Progenitor cell of endocrine pancreas (in vitro differentiated cells): Measurements from ENCODE around the gene NUDT14. TPM values are rescaled to one million over a fixed set of nuclear protein-coding genes. Genes with fewer than 3 reads are reported as not detected.

Experiments used
- DNase-seq: peaks from one replicate; pipeline ENCODE4 v3.0.0; 2021; ENCODE audit warnings: low spot score; ENCODE audit not compliant: unreplicated experiment
- H3K27ac Mint-ChIP-seq: 2 replicates; pipeline ENCODE4 v1.8.0; 2021; ENCODE audit warnings: mild to moderate bottlenecking, moderate library complexity, mixed read lengths
- H3K27me3 Mint-ChIP-seq: 2 replicates; pipeline ENCODE4 v1.8.0; 2021; ENCODE audit warnings: mixed read lengths
- H3K36me3 Mint-ChIP-seq: 2 replicates; pipeline ENCODE4 v1.8.0; 2022; ENCODE audit warnings: mixed read lengths; ENCODE audit not compliant: insufficient read depth
- H3K4me1 Mint-ChIP-seq: 2 replicates; pipeline ENCODE4 v1.8.0; 2021; ENCODE audit warnings: low read depth, mixed read lengths
- H3K4me3 Mint-ChIP-seq: 2 replicates; pipeline ENCODE4 v1.8.0; 2021; ENCODE audit warnings: low read depth, mild to moderate bottlenecking, moderate library complexity, mixed read lengths
- H3K9me3 Mint-ChIP-seq: 2 replicates; pipeline ENCODE4 v1.8.0; 2021; ENCODE audit warnings: low read depth, mixed read lengths
- total RNA-seq: library from RNA; stranded (reverse); gene quantifications from 2 replicates; pipeline ENCODE4 v1.2.1, GENCODE V29; 2021
- TF ChIP-seq, protein P1 (sequence below): fragments of 200-600 bp; sonication (generic); IDR thresholded peaks from one replicate; pipeline ENCODE4 v1.5.0; 2021; ENCODE audit warnings: antibody characterized with exemption, mild to moderate bottlenecking; ENCODE audit not compliant: unreplicated experiment

The NUDT14 gene
- total RNA-seq, 1 donor from 2014 or later: 66.6 TPM

DNA sequence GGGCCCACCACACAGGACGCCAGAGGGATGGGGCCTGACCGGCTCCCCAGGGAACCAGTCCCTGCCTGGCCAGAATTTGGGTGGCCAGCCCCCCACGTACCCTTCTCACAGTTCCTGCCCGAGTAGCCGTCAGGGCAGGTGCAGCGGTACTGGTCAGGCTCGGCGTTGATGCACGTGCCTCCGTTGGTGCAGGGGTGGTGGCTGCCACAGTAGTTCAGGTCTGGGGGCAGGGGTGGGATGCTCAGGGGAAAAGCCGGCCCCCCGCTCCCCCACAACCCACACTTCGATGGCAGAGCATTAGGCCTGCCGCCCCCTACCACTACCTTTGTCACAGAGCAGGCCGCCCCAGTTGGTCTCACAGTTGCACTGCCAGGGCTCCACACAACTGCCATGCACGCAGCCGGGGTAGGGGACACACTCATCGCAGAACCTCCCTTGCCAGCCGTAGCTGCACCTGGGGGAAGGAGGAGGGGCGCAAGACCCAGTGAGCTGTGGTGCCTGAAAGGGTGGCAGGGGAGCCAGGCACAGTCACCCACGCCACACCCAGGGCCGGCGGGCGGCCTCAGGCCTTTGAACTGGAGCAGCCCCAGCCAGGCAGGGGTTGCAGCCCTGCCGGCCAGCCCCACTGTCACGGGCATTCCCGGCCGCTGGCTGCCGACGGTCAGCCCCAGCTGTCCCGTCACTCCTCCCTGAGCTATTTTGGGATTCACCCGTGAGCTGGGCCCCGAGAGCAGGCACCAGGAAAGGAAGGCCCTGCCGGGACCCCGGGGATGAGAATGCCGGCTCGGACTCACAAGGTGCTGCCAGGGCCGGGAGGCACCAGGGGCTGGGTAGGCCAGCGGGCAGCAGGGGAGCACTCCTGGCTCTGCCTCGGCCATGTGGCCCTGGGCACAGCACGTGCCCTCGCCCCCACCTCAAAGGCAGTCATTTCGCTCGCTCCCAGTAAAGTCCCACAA lies 29.0 kb downstream of the NUDT14 start:
- no peaks in the 10 kb centered on the region for H3K36me3 Mint-ChIP-seq
- TF ChIP-seq, protein P1, sequence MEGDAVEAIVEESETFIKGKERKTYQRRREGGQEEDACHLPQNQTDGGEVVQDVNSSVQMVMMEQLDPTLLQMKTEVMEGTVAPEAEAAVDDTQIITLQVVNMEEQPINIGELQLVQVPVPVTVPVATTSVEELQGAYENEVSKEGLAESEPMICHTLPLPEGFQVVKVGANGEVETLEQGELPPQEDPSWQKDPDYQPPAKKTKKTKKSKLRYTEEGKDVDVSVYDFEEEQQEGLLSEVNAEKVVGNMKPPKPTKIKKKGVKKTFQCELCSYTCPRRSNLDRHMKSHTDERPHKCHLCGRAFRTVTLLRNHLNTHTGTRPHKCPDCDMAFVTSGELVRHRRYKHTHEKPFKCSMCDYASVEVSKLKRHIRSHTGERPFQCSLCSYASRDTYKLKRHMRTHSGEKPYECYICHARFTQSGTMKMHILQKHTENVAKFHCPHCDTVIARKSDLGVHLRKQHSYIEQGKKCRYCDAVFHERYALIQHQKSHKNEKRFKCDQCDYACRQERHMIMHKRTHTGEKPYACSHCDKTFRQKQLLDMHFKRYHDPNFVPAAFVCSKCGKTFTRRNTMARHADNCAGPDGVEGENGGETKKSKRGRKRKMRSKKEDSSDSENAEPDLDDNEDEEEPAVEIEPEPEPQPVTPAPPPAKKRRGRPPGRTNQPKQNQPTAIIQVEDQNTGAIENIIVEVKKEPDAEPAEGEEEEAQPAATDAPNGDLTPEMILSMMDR: no peak
- no peak overlapping the region for H3K27ac Mint-ChIP-seq
- DNase-seq: no peak
- no peaks in the 10 kb centered on the region for H3K27me3 Mint-ChIP-seq
- H3K4me3 Mint-ChIP-seq: no peak overlapping the region
- no peaks in the 10 kb centered on the region for H3K9me3 Mint-ChIP-seq
- H3K4me1 Mint-ChIP-seq: no peaks in the 10 kb centered on the region

DNA sequence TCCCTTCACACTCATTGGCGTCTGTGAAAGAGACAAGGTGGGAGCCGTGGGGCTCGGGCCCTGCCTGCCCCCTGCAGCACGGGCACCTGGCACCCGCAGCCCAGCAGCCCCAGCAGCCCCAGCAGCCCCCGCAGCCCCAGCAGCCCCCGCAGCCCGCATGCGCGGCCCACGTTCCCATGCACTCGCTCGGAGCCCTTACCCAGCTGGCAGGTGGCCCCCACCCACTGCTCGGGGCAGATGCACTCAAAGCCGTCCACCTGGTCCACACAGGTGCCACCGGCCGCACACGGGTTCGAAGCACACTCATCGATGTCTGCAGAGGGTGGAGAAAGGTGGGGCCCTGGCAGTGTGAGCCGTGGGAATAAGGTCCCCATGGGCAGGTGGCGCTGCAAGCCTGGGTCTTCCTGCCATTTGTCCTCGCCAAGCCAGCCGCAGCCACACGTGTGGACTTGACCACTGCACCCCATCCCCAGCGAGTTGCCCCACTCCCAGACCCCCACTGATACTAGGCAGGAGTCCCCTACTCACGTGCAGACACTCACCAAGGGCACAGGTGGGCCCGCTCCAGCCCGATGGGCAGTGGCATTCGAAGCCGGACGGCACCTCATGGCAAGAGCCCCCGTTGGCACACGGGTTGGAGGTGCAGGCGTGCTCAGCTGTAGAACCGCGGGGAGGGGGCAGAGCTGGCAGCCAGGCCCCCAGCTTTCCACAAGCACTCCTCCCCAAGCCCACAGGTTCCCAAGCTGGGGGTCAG lies 29.9 kb downstream of the NUDT14 start:
- no peak overlapping the region for H3K27ac Mint-ChIP-seq
- no peaks in the 10 kb centered on the region for H3K27me3 Mint-ChIP-seq
- TF ChIP-seq, protein P1: no peak
- H3K36me3 Mint-ChIP-seq: no peaks in the 10 kb centered on the region
- no peaks in the 10 kb centered on the region for H3K4me1 Mint-ChIP-seq
- no peak for DNase-seq
- H3K4me3 Mint-ChIP-seq: no peak overlapping the region
- no peaks in the 10 kb centered on the region for H3K9me3 Mint-ChIP-seq

DNA sequence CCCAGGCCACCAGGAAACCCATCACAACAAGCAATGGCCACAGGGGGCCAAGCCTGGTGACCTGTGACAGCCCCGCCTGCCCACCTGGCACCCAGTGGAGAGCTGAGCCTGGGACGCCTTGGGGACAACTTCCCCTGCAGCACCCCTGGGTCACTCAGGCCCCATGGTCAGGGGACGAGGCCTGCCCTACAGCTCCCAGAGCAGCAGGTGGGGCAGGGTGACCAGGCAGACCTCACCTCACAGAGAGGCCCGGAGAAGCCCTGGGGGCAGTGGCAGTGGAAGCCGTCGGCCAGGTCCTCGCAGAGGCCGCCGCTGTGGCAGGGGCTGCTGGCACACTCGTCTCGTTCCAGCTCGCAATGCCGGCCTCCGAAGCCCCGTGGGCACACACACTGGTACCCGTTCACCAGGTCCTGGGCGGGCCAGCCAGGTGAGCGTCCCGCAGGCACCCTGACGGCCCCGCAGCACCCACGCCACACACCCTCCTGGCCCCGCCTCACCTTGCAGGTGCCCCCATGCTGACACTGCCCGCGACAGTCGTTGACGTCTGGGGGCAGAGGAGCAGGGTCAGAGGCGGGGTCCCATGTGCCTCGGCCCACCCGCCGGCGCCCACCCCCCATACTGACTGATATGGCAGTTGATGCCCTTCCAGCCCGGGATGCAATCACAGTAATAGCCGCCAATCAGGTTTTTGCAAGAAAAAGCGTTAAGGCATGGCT lies 30.6 kb downstream of the NUDT14 start:
- H3K4me1 Mint-ChIP-seq: no peaks in the 10 kb centered on the region
- TF ChIP-seq, protein P1: no peak
- H3K9me3 Mint-ChIP-seq: no peaks in the 10 kb centered on the region
- H3K4me3 Mint-ChIP-seq: no peak overlapping the region
- no peaks in the 10 kb centered on the region for H3K27me3 Mint-ChIP-seq
- H3K36me3 Mint-ChIP-seq: no peaks in the 10 kb centered on the region
- no peak overlapping the region for H3K27ac Mint-ChIP-seq
- DNase-seq: no peak

DNA sequence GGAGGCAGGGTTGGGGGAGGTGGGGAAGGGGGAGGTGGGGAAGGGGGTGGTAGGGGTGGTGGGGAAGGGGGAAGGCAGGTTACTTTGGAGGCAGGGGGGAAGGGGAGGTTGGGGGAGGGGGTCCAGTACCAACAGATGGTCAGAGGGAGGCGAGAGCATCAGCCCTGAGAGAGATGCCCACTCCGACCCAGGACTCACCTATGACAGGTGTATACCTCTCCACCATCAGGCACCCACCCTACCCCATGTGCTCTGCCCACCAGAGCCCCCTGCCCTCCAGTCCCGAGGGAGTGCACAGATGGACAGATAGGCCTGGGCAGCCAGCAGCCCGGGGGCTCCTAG lies 31.1 kb downstream of the NUDT14 start:
- Mint-ChIP-seq H3K4me3 (no peak overlapping the region), H3K9me3 (no peaks in the 10 kb centered on the region), H3K36me3 (no peaks in the 10 kb centered on the region), H3K4me1 (no peaks in the 10 kb centered on the region), H3K27me3 (no peaks in the 10 kb centered on the region), H3K27ac (no peak overlapping the region)
- DNase-seq: no peak
- TF ChIP-seq, protein P1: no peak
